GM12878 (cell line): ENCODE results near the gene PKLR. TPM values are rescaled to one million over a fixed set of nuclear protein-coding genes. Genes with fewer than 3 reads are reported as not detected.
"Not testable (repeated sequence)": the region's sequence is repeated elsewhere in the genome, so short reads cannot be mapped to it uniquely, and the experiment has no call there.

Experiments
- ATAC-seq: fragments of 200-7000 bp; cut with Tn5 transposase; 3 replicates; pipeline ENCODE4 v1.9.1; 2020; ENCODE audit warnings: mild to moderate bottlenecking, moderate library complexity
- BruUV-seq: library from RNA; stranded (reverse); fragments of 400-500 nt; replicated peaks from 2 replicates; lab custom pipeline; 2021; lab: Mats Ljungman, UMichigan
- CTCF ChIA-PET: fragments of 300-600 bp; sonication (Branson Sonifier 250); formaldehyde crosslinking; extraction: SDS; loops from one replicate; lab custom pipeline; 2021; ENCODE audit warnings: inconsistent platforms; lab: Yijun Ruan, JAX
- POLR2A ChIA-PET: fragments of 350-600 bp; formaldehyde crosslinking; extraction: SDS; loops from one replicate; lab custom pipeline; 2021; ENCODE audit warnings: inconsistent platforms; lab: Charles Lee
- RAD21 ChIA-PET: fragments of 300-600 bp; sonication (Branson Sonifier 250); formaldehyde crosslinking; loops from one replicate; lab custom pipeline; 2023; ENCODE audit warnings: antibody characterized with exemption; ENCODE audit not compliant: unreplicated experiment; lab: Charles Lee
- SMC1A ChIA-PET: fragments of 300-600 bp; sonication (Branson Sonifier 250); formaldehyde crosslinking; loops from one replicate; lab custom pipeline; 2023; ENCODE audit not compliant: unreplicated experiment, uncharacterized antibody; lab: Charles Lee
- DNase-seq: peaks from one replicate; pipeline ENCODE4 v3.0.0-alpha.2; 2011; ENCODE audit warnings: low read depth, low spot score
- FAIRE-seq: peaks from 3 replicates; lab custom pipeline; 2011; peaks lifted over from hg19 to GRCh38; lab: Jason Lieb, UNC
- H2AFZ ChIP-seq: 2 replicates; pipeline ENCODE4 v1.6.0; 2011; ENCODE audit warnings: low read depth, low read length, control low read depth; ENCODE audit not compliant: control insufficient read depth
- H3K27ac ChIP-seq: 2 replicates; pipeline ENCODE4 v1.5.1; 2011; ENCODE audit warnings: control low read depth; ENCODE audit not compliant: control insufficient read depth, insufficient read depth
- H3K27me3 ChIP-seq, 2 experiments: replicated peaks in 1 of 2; 2 replicates each; pipeline versions ENCODE4 v1.6.0 to v1.6.1; 2011; ENCODE audit warnings: low read length in 1 of 2; ENCODE audit not compliant: control insufficient read depth in 2 of 2, insufficient read depth in 2 of 2
- H3K36me3 ChIP-seq, 2 experiments: 2 replicates each; pipeline ENCODE4 v1.5.1; 2011; ENCODE audit warnings: low read length in 1 of 2; ENCODE audit not compliant: control insufficient read depth in 2 of 2, insufficient read depth in 2 of 2
- H3K4me1 ChIP-seq: 2 replicates; pipeline ENCODE4 v1.6.1; 2011; ENCODE audit warnings: mild to moderate bottlenecking, low read length, moderate library complexity, mixed read lengths; ENCODE audit not compliant: control insufficient read depth, insufficient read depth
- H3K4me2 ChIP-seq: 2 replicates; pipeline ENCODE4 v1.6.0; 2011; ENCODE audit warnings: control low read depth; ENCODE audit not compliant: control insufficient read depth, insufficient read depth
- H3K4me3 ChIP-seq: fragments of 200-600 bp; sonication (generic); 2 replicates; pipeline ENCODE4 v1.5.1; 2016
- H3K79me2 ChIP-seq: 2 replicates; pipeline ENCODE4 v1.6.0; 2011; ENCODE audit warnings: low read length; ENCODE audit not compliant: control insufficient read depth, insufficient read depth
- H3K9ac ChIP-seq: 2 replicates; pipeline ENCODE4 v1.8.0; 2011; ENCODE audit warnings: low read length, control low read depth, mixed read lengths; ENCODE audit not compliant: control insufficient read depth, insufficient read depth
- H3K9me3 ChIP-seq: replicated peaks from 3 replicates; pipeline ENCODE4 v1.5.1; 2011; ENCODE audit warnings: mild to moderate bottlenecking, low read length; ENCODE audit not compliant: control insufficient read depth, insufficient read depth
- H4K20me1 ChIP-seq: 2 replicates; pipeline ENCODE4 v1.6.0; 2011; ENCODE audit not compliant: control insufficient read depth, insufficient read depth
- FOXK2 ChIP-seq: fragments of 450-650 bp; IDR thresholded peaks from 2 replicates; pipeline ENCODE4 v1.6.1; 2017; ENCODE audit warnings: mild to moderate bottlenecking, moderate library complexity
- TCF3 ChIP-seq: IDR thresholded peaks from 2 replicates; pipeline ENCODE4 v1.6.1; 2012; ENCODE audit warnings: low read depth, mild to moderate bottlenecking, low read length, borderline replicate concordance; ENCODE audit not compliant: insufficient read depth
- WGBS: methylation state at CpG from one replicate; pipeline ENCODE4 v1.1.6; 2016; ENCODE audit warnings: low lambda C conversion rate; ENCODE audit not compliant: insufficient replicate concordance, insufficient coverage; ENCODE audit errors: missing lambda C conversion rate; 5-methylcytosine and 5-hydroxymethylcytosine counted together
- in situ Hi-C: fragments of 300-500 bp; cut with MboI; formaldehyde crosslinking; loops from 9 replicates; pipeline ENCODE4 v1.14.3; 2018; ENCODE audit warnings: mixed read lengths
- intact Hi-C: fragments of 100-400 bp; cut with micrococcal nuclease; formaldehyde crosslinking; loops from one replicate; pipeline ENCODE4 v1.14.2; 2022; ENCODE audit not compliant: unreplicated experiment
- polyA plus RNA-seq, 11 experiments: library from polyadenylated mRNA; depleted of rRNA in 4 of 11; unstranded in 6 of 11; stranded (reverse) in 5 of 11; fragments of >200 nt; fragmentation: Nextera tagmentation in 4 of 11; fragmentation: Illumina TruSeq in 1 of 11; extraction: Ambion mirVana in 4 of 11; extraction: Trizol in 1 of 11; gene quantifications; 1 replicate in 1 of 11; 2 replicates in 10 of 11; pipeline versions ENCODE4 v1.2.1 to v1.2.3, GENCODE V29; 2011 to 2016; ENCODE audit warnings: inconsistent platforms in 2 of 11, missing spikeins in 2 of 11, low read depth in 1 of 11
- total RNA-seq, 4 experiments: library from RNA; depleted of rRNA in 3 of 4; stranded (reverse); fragments of >200 nt in 3 of 4; fragmentation: Illumina TruSeq in 1 of 4; extraction: Trizol in 1 of 4; gene quantifications; 2 replicates each; pipeline versions ENCODE4 v1.2.1 to v1.2.3, GENCODE V29; 2013 to 2021
- TF ChIP-seq, protein P1 (sequence below): fragments of 450-650 bp; IDR thresholded peaks from 2 replicates; pipeline ENCODE4 v1.6.1; 2017; ENCODE audit warnings: mild to moderate bottlenecking, low read depth, inconsistent platforms; ENCODE audit not compliant: poor library complexity, severe bottlenecking
- TF ChIP-seq, protein P2 (sequence below): fragments of 450-650 bp; IDR thresholded peaks from 2 replicates; pipeline ENCODE4 v1.6.1; 2017; ENCODE audit warnings: borderline replicate concordance
- TF ChIP-seq, protein P3 (sequence below): fragments of 450-650 bp; IDR thresholded peaks from 2 replicates; pipeline ENCODE4 v1.6.1; 2016; ENCODE audit warnings: mild to moderate bottlenecking

The PKLR gene
- total and polyA plus RNA-seq, 10 of the 15 experiments (the other 5 are each of a cell fraction or from before 2014, with no cell fraction given), result 0.04 to 0.15 (median 0.08) TPM; not detected in 7

DNA sequence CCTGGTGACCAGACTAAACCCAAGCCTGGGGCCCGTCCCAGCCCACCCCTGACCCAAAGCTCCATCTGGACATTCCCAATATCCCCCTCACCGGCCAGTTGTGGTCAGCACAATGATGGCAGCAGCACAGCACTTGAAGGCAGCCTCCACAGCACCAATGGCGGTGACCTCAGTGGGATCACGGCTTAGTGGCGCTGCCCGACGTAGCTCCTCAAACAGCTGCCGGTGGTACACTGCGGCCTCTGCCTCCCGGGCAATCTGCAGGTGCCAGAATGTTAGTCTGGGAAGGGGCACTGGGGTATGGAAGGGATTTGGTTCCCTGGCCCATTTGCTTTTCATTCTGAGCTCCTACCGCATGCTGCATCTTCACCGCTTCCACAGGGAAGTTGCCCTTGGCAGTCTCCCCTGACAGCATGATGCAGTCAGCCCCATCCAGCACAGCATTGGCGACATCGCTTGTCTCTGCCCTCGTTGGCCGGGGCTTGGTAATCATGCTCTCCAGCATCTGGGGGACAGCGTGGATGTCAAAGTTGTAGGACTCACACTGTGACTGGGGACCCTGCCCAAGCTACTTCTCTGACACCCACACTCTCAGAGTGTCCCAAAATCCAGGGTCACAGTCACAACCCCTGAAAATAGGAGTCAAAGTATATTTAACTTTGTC, 8.0 kb downstream of the PKLR start (continued):
- TF ChIP-seq, protein P1, sequence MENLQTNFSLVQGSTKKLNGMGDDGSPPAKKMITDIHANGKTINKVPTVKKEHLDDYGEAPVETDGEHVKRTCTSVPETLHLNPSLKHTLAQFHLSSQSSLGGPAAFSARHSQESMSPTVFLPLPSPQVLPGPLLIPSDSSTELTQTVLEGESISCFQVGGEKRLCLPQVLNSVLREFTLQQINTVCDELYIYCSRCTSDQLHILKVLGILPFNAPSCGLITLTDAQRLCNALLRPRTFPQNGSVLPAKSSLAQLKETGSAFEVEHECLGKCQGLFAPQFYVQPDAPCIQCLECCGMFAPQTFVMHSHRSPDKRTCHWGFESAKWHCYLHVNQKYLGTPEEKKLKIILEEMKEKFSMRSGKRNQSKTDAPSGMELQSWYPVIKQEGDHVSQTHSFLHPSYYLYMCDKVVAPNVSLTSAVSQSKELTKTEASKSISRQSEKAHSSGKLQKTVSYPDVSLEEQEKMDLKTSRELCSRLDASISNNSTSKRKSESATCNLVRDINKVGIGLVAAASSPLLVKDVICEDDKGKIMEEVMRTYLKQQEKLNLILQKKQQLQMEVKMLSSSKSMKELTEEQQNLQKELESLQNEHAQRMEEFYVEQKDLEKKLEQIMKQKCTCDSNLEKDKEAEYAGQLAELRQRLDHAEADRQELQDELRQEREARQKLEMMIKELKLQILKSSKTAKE, result no peak
- TF ChIP-seq FOXK2, result no peak
- TF ChIP-seq, protein P2, sequence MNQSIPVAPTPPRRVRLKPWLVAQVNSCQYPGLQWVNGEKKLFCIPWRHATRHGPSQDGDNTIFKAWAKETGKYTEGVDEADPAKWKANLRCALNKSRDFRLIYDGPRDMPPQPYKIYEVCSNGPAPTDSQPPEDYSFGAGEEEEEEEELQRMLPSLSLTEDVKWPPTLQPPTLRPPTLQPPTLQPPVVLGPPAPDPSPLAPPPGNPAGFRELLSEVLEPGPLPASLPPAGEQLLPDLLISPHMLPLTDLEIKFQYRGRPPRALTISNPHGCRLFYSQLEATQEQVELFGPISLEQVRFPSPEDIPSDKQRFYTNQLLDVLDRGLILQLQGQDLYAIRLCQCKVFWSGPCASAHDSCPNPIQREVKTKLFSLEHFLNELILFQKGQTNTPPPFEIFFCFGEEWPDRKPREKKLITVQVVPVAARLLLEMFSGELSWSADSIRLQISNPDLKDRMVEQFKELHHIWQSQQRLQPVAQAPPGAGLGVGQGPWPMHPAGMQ, result no peak
- no peak for TF ChIP-seq TCF3
- TF ChIP-seq, protein P3, sequence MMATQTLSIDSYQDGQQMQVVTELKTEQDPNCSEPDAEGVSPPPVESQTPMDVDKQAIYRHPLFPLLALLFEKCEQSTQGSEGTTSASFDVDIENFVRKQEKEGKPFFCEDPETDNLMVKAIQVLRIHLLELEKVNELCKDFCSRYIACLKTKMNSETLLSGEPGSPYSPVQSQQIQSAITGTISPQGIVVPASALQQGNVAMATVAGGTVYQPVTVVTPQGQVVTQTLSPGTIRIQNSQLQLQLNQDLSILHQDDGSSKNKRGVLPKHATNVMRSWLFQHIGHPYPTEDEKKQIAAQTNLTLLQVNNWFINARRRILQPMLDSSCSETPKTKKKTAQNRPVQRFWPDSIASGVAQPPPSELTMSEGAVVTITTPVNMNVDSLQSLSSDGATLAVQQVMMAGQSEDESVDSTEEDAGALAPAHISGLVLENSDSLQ, result no peak

DNA sequence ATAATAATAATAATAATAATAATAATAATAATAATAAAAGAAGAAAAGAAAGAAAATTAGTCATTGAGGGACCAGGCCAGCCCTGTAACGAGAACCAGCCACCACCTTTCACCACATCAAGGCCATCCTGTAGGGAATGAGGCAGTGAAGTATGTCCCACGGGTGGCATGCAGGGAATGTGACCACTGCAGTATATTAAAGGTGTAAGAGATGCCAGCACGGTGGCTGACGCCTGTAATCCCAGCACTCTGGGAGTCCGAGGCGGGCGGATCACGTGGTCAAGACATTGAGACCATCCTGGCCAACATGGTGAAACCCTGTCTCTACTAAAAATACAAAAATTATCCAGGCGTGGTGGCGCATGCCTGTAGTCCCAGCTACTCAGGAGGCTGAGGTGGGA, 10.2 kb downstream of the PKLR start:
- BruUV-seq, SMC1A ChIA-PET, CTCF ChIA-PET, in situ Hi-C loops, H3K27ac ChIP-seq, H3K79me2 ChIP-seq, ATAC-seq, H3K9ac ChIP-seq, H3K4me1 ChIP-seq, intact Hi-C loops, DNase-seq, H3K4me3 ChIP-seq, FAIRE-seq, H3K36me3 ChIP-seq, H4K20me1 ChIP-seq, H3K9me3 ChIP-seq, H2AFZ ChIP-seq, H3K27me3 ChIP-seq, H3K4me2 ChIP-seq: not testable (repeated sequence)
- ChIA-PET POLR2A (interaction anchor here (0.5 to 1.9 kb wide), 2 partner anchors 9 to 11 kb away, joined by 3 to 4 read pairs; no protein-coding TSS in a partner anchor), RAD21 (interaction anchor here (0.7 kb wide), 1 partner anchor 175 kb away, joined by 3 read pairs; no protein-coding TSS in a partner anchor)
- WGBS, result 64% methylated on average over 10 of the region's 10 CpGs
